ENCODE measurements around the gene CACUL1.

Gene CACUL1

GRCh38 chr10:118742032-118742431 is 12.7 kb downstream of the CACUL1 start:
- Histone ChIP-seq H3K4me3 (ENCODE audit: low read depth, low read length) (no peak overlapping the region), H3K79me2 (ENCODE audit: control insufficient read depth, insufficient read depth, low read length, poor library complexity) (peaks cover 7% of the 10 kb centered on the region), H3K4me1 (ENCODE audit: control insufficient read depth in 1 of 2, insufficient read depth in 2 of 2, low read length in 2 of 2) (peaks cover 0 to 5% of the 10 kb centered on the region in 2 experiments), H3K27ac (ENCODE audit: low read depth, low read length) (no peak overlapping the region), H3K14ac (ENCODE audit: low read length) (no peak overlapping the region), H2BK5ac (ENCODE audit: low read depth, low read length, poor library complexity) (no peak overlapping the region), H3K9ac (ENCODE audit: low read length) (no peak overlapping the region), H3K27me3 (ENCODE audit: insufficient read depth, low read length) (no peaks in the 10 kb centered on the region), H3K36me3 (ENCODE audit: control insufficient read depth in 1 of 2, insufficient read depth in 2 of 2, low read length in 2 of 2) (no peaks in the 10 kb centered on the region), H3K9me3 (ENCODE audit: insufficient read depth, low read depth, low read length) (no peaks in the 10 kb centered on the region), H3K18ac (ENCODE audit: low read length) (no peak overlapping the region), H2BK120ac (ENCODE audit: insufficient read depth, low read length, poor library complexity) (no peak overlapping the region), H2AFZ (ENCODE audit: insufficient read depth, low read length, poor library complexity) (no peak overlapping the region), H2AK5ac (ENCODE audit: low read length) (no peak overlapping the region), H3K23ac (ENCODE audit: low read length) (no peak overlapping the region), H3K4ac (ENCODE audit: low read depth, low read length) (no peak overlapping the region), H4K8ac (ENCODE audit: low read depth, low read length) (no peak overlapping the region), H4K12ac (ENCODE audit: low read depth, low read length) (no peak overlapping the region), H4K91ac (ENCODE audit: low read depth, low read length) (no peak overlapping the region), H3K79me1 (ENCODE audit: low read length) (no peaks in the 10 kb centered on the region), H2BK12ac (ENCODE audit: low read length) (no peak overlapping the region), H3K4me2 (ENCODE audit: low read length) (no peak overlapping the region)
- DNase-seq: no peak
- no CpG with 5 or more reads among the region's 2 CpGs for WGBS (ENCODE audit: extremely low coverage, insufficient coverage, insufficient read length)

GRCh38 chr10:118738406-118738805 is 16.4 kb downstream of the CACUL1 start:
- H3K4me3 ChIP-seq (ENCODE audit: low read depth, low read length): no peak overlapping the region
- H2BK120ac ChIP-seq (ENCODE audit: insufficient read depth, low read length, poor library complexity): no peak overlapping the region
- no peaks in the 10 kb centered on the region for H3K36me3 ChIP-seq (ENCODE audit: control insufficient read depth in 1 of 2, insufficient read depth in 2 of 2, low read length in 2 of 2)
- H3K9me3 ChIP-seq (ENCODE audit: insufficient read depth, low read depth, low read length): no peaks in the 10 kb centered on the region
- no peak overlapping the region for H3K4ac ChIP-seq (ENCODE audit: low read depth, low read length)
- no CpG with 5 or more reads among the region's 2 CpGs for WGBS (ENCODE audit: extremely low coverage, insufficient coverage, insufficient read length)
- peaks cover 0 to 5% of the 10 kb centered on the region in 2 experiments for H3K4me1 ChIP-seq (ENCODE audit: control insufficient read depth in 1 of 2, insufficient read depth in 2 of 2, low read length in 2 of 2)
- DNase-seq: no peak
- H3K9ac ChIP-seq (ENCODE audit: low read length): no peak overlapping the region
- no peak overlapping the region for H3K27ac ChIP-seq (ENCODE audit: low read depth, low read length)
- H3K18ac ChIP-seq (ENCODE audit: low read length): no peak overlapping the region
- no peak overlapping the region for H3K14ac ChIP-seq (ENCODE audit: low read length)
- no peak overlapping the region for H2BK5ac ChIP-seq (ENCODE audit: low read depth, low read length, poor library complexity)
- H2BK12ac ChIP-seq (ENCODE audit: low read length): no peak overlapping the region
- no peak overlapping the region for H3K4me2 ChIP-seq (ENCODE audit: low read length)
- no peak overlapping the region for H4K8ac ChIP-seq (ENCODE audit: low read depth, low read length)
- H3K79me2 ChIP-seq (ENCODE audit: control insufficient read depth, insufficient read depth, low read length, poor library complexity): peaks cover 2% of the 10 kb centered on the region
- H3K23ac ChIP-seq (ENCODE audit: low read length): no peak overlapping the region
- H3K27me3 ChIP-seq (ENCODE audit: insufficient read depth, low read length): no peaks in the 10 kb centered on the region
- H4K12ac ChIP-seq (ENCODE audit: low read depth, low read length): no peak overlapping the region
- no peak overlapping the region for H4K91ac ChIP-seq (ENCODE audit: low read depth, low read length)
- H2AFZ ChIP-seq (ENCODE audit: insufficient read depth, low read length, poor library complexity): no peak overlapping the region
- H2AK5ac ChIP-seq (ENCODE audit: low read length): no peak overlapping the region
- no peaks in the 10 kb centered on the region for H3K79me1 ChIP-seq (ENCODE audit: low read length)

GRCh38 chr10:118737603-118738302 is 17.0 kb downstream of the CACUL1 start:
- Histone ChIP-seq H2BK12ac (ENCODE audit: low read length) (no peak overlapping the region), H4K8ac (ENCODE audit: low read depth, low read length) (no peak overlapping the region), H3K36me3 (ENCODE audit: control insufficient read depth in 1 of 2, insufficient read depth in 2 of 2, low read length in 2 of 2) (no peaks in the 10 kb centered on the region), H3K9me3 (ENCODE audit: insufficient read depth, low read depth, low read length) (no peaks in the 10 kb centered on the region), H3K9ac (ENCODE audit: low read length) (no peak overlapping the region), H2BK5ac (ENCODE audit: low read depth, low read length, poor library complexity) (no peak overlapping the region), H4K12ac (ENCODE audit: low read depth, low read length) (no peak overlapping the region), H3K4ac (ENCODE audit: low read depth, low read length) (peak overlapping the region; percentile 33), H4K91ac (ENCODE audit: low read depth, low read length) (no peak overlapping the region), H3K4me1 (ENCODE audit: control insufficient read depth in 1 of 2, insufficient read depth in 2 of 2, low read length in 2 of 2) (peaks cover 0 to 5% of the 10 kb centered on the region in 2 experiments), H3K27me3 (ENCODE audit: insufficient read depth, low read length) (no peaks in the 10 kb centered on the region), H2BK120ac (ENCODE audit: insufficient read depth, low read length, poor library complexity) (no peak overlapping the region), H3K23ac (ENCODE audit: low read length) (no peak overlapping the region), H3K27ac (ENCODE audit: low read depth, low read length) (no peak overlapping the region), H3K79me1 (ENCODE audit: low read length) (no peaks in the 10 kb centered on the region), H3K4me2 (ENCODE audit: low read length) (no peak overlapping the region), H2AFZ (ENCODE audit: insufficient read depth, low read length, poor library complexity) (no peak overlapping the region), H3K18ac (ENCODE audit: low read length) (no peak overlapping the region), H3K4me3 (ENCODE audit: low read depth, low read length) (no peak overlapping the region), H3K79me2 (ENCODE audit: control insufficient read depth, insufficient read depth, low read length, poor library complexity) (peaks cover 2% of the 10 kb centered on the region), H2AK5ac (ENCODE audit: low read length) (no peak overlapping the region), H3K14ac (ENCODE audit: low read length) (no peak overlapping the region)
- no peak for DNase-seq
- no CpG with 5 or more reads among the region's 3 CpGs for WGBS (ENCODE audit: extremely low coverage, insufficient coverage, insufficient read length)

GRCh38 chr10:118735294-118735693 is 19.5 kb downstream of the CACUL1 start:
- H3K14ac ChIP-seq (ENCODE audit: low read length): no peak overlapping the region
- no peaks in the 10 kb centered on the region for H3K9me3 ChIP-seq (ENCODE audit: insufficient read depth, low read depth, low read length)
- no peaks in the 10 kb centered on the region for H3K27me3 ChIP-seq (ENCODE audit: insufficient read depth, low read length)
- H2AK5ac ChIP-seq (ENCODE audit: low read length): no peak overlapping the region
- H4K91ac ChIP-seq (ENCODE audit: low read depth, low read length): no peak overlapping the region
- H4K12ac ChIP-seq (ENCODE audit: low read depth, low read length): no peak overlapping the region
- H3K4ac ChIP-seq (ENCODE audit: low read depth, low read length): peak overlapping the region; percentile 9
- H2BK5ac ChIP-seq (ENCODE audit: low read depth, low read length, poor library complexity): no peak overlapping the region
- no CpG with 5 or more reads among the region's 1 CpG for WGBS (ENCODE audit: extremely low coverage, insufficient coverage, insufficient read length)
- no peaks in the 10 kb centered on the region for H3K36me3 ChIP-seq (ENCODE audit: control insufficient read depth in 1 of 2, insufficient read depth in 2 of 2, low read length in 2 of 2)
- no peak overlapping the region for H3K18ac ChIP-seq (ENCODE audit: low read length)
- H2BK120ac ChIP-seq (ENCODE audit: insufficient read depth, low read length, poor library complexity): no peak overlapping the region
- H3K27ac ChIP-seq (ENCODE audit: low read depth, low read length): no peak overlapping the region
- peaks cover 2% of the 10 kb centered on the region for H3K79me2 ChIP-seq (ENCODE audit: control insufficient read depth, insufficient read depth, low read length, poor library complexity)
- no peaks in the 10 kb centered on the region for H3K79me1 ChIP-seq (ENCODE audit: low read length)
- H3K23ac ChIP-seq (ENCODE audit: low read length): no peak overlapping the region
- DNase-seq: no peak
- no peak overlapping the region for H4K8ac ChIP-seq (ENCODE audit: low read depth, low read length)
- H2BK12ac ChIP-seq (ENCODE audit: low read length): no peak overlapping the region
- H3K4me2 ChIP-seq (ENCODE audit: low read length): no peak overlapping the region
- H3K4me3 ChIP-seq (ENCODE audit: low read depth, low read length): no peak overlapping the region
- no peak overlapping the region for H2AFZ ChIP-seq (ENCODE audit: insufficient read depth, low read length, poor library complexity)
- H3K4me1 ChIP-seq (ENCODE audit: control insufficient read depth in 1 of 2, insufficient read depth in 2 of 2, low read length in 2 of 2): peaks cover 0 to 3% of the 10 kb centered on the region in 2 experiments
- H3K9ac ChIP-seq (ENCODE audit: low read length): no peak overlapping the region

All from trophoblast cell (in vitro differentiated cells and primary cell).